Caki2 (cell line): ENCODE measurements around the gene CCDC150. TPM values are rescaled to one million over a fixed set of nuclear protein-coding genes. Genes with fewer than 3 reads are reported as not detected.
"Not testable (repeated sequence)": the region's sequence is repeated elsewhere in the genome, so short reads cannot be mapped to it uniquely, and the experiment has no call there.

Experiments used
- DNase-seq: peaks from one replicate; pipeline ENCODE4 v3.0.0-alpha.2; 2015; ENCODE audit warnings: low read depth
- in situ Hi-C: cut with HindIII; loops from 2 replicates; pipeline ENCODE4 v1.10.0; 2016; ENCODE audit warnings: low sequenced_read_pairs, low pct_unique_long_range_greater_than_20kb, mixed read lengths
- total RNA-seq: library from RNA; depleted of rRNA; stranded (reverse); fragments of >200 nt; shearing (Covaris generic); gene quantifications from 2 replicates; pipeline ENCODE4 v1.2.3, GENCODE V29; 2014; ENCODE audit warnings: low replicate concordance; rRNA removed

CCDC150 gene
- total RNA-seq: 4.9 and 23.5 TPM in 2 replicates

GRCh38 chr2:196639180-196640030 lies at the start of gene CCDC150:
CCDC150 (plus strand) TSS chr2:196639715; CDS start chr2:196639767, 52 bp downstream.
- peak; percentile 94 for DNase-seq
- in situ Hi-C loops: no loop called here

GRCh38 chr2:196590286-196590685 lies 49.2 kb upstream of the CCDC150 start:
- in situ Hi-C loops: no loop called here
- DNase-seq: no peak

- in situ Hi-C loops: no loop called here
- no peak for DNase-seq
Observed at GRCh38 chr2:196591004-196591403, 48.5 kb upstream of the CCDC150 start.

GRCh38 chr2:196591621-196592022 lies 47.9 kb upstream of the CCDC150 start:
- in situ Hi-C loops: no loop called here
- no peak for DNase-seq

GRCh38 chr2:196592331-196592910 lies 47.1 kb upstream of the CCDC150 start:
- in situ Hi-C loops: no loop called here
- DNase-seq: peak; percentile 69

- in situ Hi-C loops: no loop called here
- DNase-seq: peak; percentile 69
Observed at GRCh38 chr2:196592911-196593881, 46.3 kb upstream of the CCDC150 start, which contains the start of gene HECW2. HECW2 (minus strand) TSS chr2:196593554.

GRCh38 chr2:196594158-196594557 lies 45.4 kb upstream of the CCDC150 start:
- in situ Hi-C loops: no loop called here

GRCh38 chr2:196597531-196597930 lies 42.0 kb upstream of the CCDC150 start:
- in situ Hi-C loops: no loop called here
- no peak for DNase-seq

More at GRCh38 chr2:196594158-196594557, 45.4 kb upstream of the CCDC150 start:
- no peak for DNase-seq

GRCh38 chr2:196598412-196598811 lies 41.1 kb upstream of the CCDC150 start:
- in situ Hi-C loops: no loop called here
- no peak for DNase-seq

GRCh38 chr2:196598846-196599245 lies 40.7 kb upstream of the CCDC150 start:
- no peak for DNase-seq
- in situ Hi-C loops: no loop called here

GRCh38 chr2:196601430-196602306 lies 37.8 kb upstream of the CCDC150 start:
- DNase-seq: peak; percentile 92

GRCh38 chr2:196604196-196604595 lies 35.3 kb upstream of the CCDC150 start:
- no peak for DNase-seq
- in situ Hi-C loops: no loop called here

More at GRCh38 chr2:196601430-196602306, 37.8 kb upstream of the CCDC150 start:
- in situ Hi-C loops: no loop called here

GRCh38 chr2:196606516-196606915 lies 33.0 kb upstream of the CCDC150 start:
- no peak for DNase-seq
- in situ Hi-C loops: no loop called here

GRCh38 chr2:196607073-196607472 lies 32.4 kb upstream of the CCDC150 start:
- in situ Hi-C loops: no loop called here
- DNase-seq: no peak

GRCh38 chr2:196607896-196608295 lies 31.6 kb upstream of the CCDC150 start:
- in situ Hi-C loops: not testable (repeated sequence)
- DNase-seq: peak; percentile 43

GRCh38 chr2:196609806-196610205 lies 29.7 kb upstream of the CCDC150 start:
- in situ Hi-C loops: no loop called here
- no peak for DNase-seq

- no peak for DNase-seq
- in situ Hi-C loops: no loop called here
Observed at GRCh38 chr2:196610796-196611195, 28.7 kb upstream of the CCDC150 start.
